GM23338 (cell line): ENCODE results near the gene LBX1. TPM values are rescaled to one million over a fixed set of nuclear protein-coding genes. Genes with fewer than 3 reads are reported as not detected.
A peak's percentile ranks its signal among the peaks of the same experiment; 100 is the strongest.

ENCODE experiments used
- ATAC-seq: fragments of 200-7000 bp; cut with Tn5 transposase; 3 replicates; pipeline ENCODE4 v1.9.1; 2020
- DNase-seq: peaks from one replicate; pipeline ENCODE4 v3.0.0-alpha.2; 2015; ENCODE audit warnings: low spot score
- H2AFZ ChIP-seq: fragments of 200-600 bp; sonication (generic); 2 replicates; pipeline ENCODE4 v1.8.0; 2016; ENCODE audit warnings: antibody characterized with exemption, mild to moderate bottlenecking, moderate library complexity
- H3F3A ChIP-seq: fragments of 200-600 bp; sonication (generic); replicated peaks from 2 replicates; pipeline ENCODE4 v1.8.0; 2017; ENCODE audit warnings: antibody characterized with exemption, mixed run types, low read depth
- H3K27ac ChIP-seq: fragments of 200-600 bp; sonication (generic); 2 replicates; pipeline ENCODE4 v1.6.1; 2016; ENCODE audit warnings: low read depth
- H3K27me3 ChIP-seq: fragments of 200-600 bp; sonication (generic); 2 replicates; pipeline ENCODE4 v1.8.0; 2016; ENCODE audit warnings: mild to moderate bottlenecking, mixed run types, moderate library complexity; ENCODE audit not compliant: insufficient read depth
- H3K36me3 ChIP-seq: fragments of 200-600 bp; sonication (generic); 2 replicates; pipeline ENCODE4 v1.8.0; 2016; ENCODE audit warnings: mild to moderate bottlenecking; ENCODE audit not compliant: insufficient read depth
- H3K4me1 ChIP-seq: fragments of 200-600 bp; sonication (generic); 2 replicates; pipeline ENCODE4 v1.8.0; 2016; ENCODE audit warnings: mild to moderate bottlenecking, moderate library complexity; ENCODE audit not compliant: insufficient read depth
- H3K4me2 ChIP-seq: fragments of 200-600 bp; sonication (generic); 2 replicates; pipeline ENCODE4 v1.7.1; 2017; ENCODE audit warnings: mixed run types
- H3K4me3 ChIP-seq: fragments of 200-600 bp; sonication (generic); 2 replicates; pipeline ENCODE4 v1.6.1; 2016; ENCODE audit warnings: mixed run types
- H3K79me2 ChIP-seq: fragments of 200-600 bp; sonication (generic); replicated peaks from 2 replicates; pipeline ENCODE4 v1.8.0; 2017; ENCODE audit warnings: mild to moderate bottlenecking; ENCODE audit not compliant: insufficient read depth
- H3K9me2 ChIP-seq: fragments of 200-600 bp; sonication (generic); 2 replicates; pipeline ENCODE4 v1.8.0; 2017; ENCODE audit not compliant: insufficient read depth
- H4K20me1 ChIP-seq: fragments of 200-600 bp; sonication (generic); replicated peaks from 2 replicates; pipeline ENCODE4 v1.8.0; 2017; ENCODE audit warnings: mild to moderate bottlenecking; ENCODE audit not compliant: insufficient read depth
- H3K27ac Mint-ChIP-seq: 2 replicates; pipeline ENCODE4 v1.8.0; 2020; ENCODE audit warnings: inconsistent platforms, mild to moderate bottlenecking, moderate library complexity, mixed read lengths
- H3K27me3 Mint-ChIP-seq: 3 replicates; pipeline ENCODE4 v1.8.0; 2022; ENCODE audit warnings: low read depth, mild to moderate bottlenecking, moderate library complexity, mixed read lengths, inconsistent platforms; ENCODE audit not compliant: insufficient read depth, poor library complexity
- H3K36me3 Mint-ChIP-seq: 3 replicates; pipeline ENCODE4 v1.8.0; 2021; ENCODE audit warnings: low read depth, mild to moderate bottlenecking, inconsistent platforms, moderate library complexity, mixed read lengths
- H3K4me1 Mint-ChIP-seq: 3 replicates; pipeline ENCODE4 v1.8.0; 2020; ENCODE audit warnings: mild to moderate bottlenecking, inconsistent platforms, mixed read lengths
- H3K4me3 Mint-ChIP-seq: 3 replicates; pipeline ENCODE4 v1.8.0; 2021; ENCODE audit warnings: moderate library complexity, mild to moderate bottlenecking, inconsistent platforms, mixed read lengths
- H3K9me3 Mint-ChIP-seq: 3 replicates; pipeline ENCODE4 v1.8.0; 2020; ENCODE audit warnings: moderate library complexity, mild to moderate bottlenecking, inconsistent platforms, mixed read lengths
- CREB1 ChIP-seq: fragments of 250-450 bp; sonication (Bioruptor Pico); IDR thresholded peaks from 2 replicates; pipeline ENCODE4 v1.5.0; 2020; ENCODE audit warnings: low read depth, mild to moderate bottlenecking, moderate library complexity
- EZH2 ChIP-seq: fragments of 200-600 bp; sonication (generic); IDR thresholded peaks from one replicate; pipeline ENCODE4 v1.8.0; 2017; ENCODE audit warnings: antibody characterized with exemption, mild to moderate bottlenecking, low read depth; ENCODE audit not compliant: unreplicated experiment
- EZH2phosphoT487 ChIP-seq: fragments of 200-600 bp; sonication (generic); IDR thresholded peaks from one replicate; pipeline ENCODE4 v1.8.1; 2018; ENCODE audit warnings: antibody characterized with exemption; ENCODE audit not compliant: unreplicated experiment
- ZNF331 ChIP-seq: fragments of 250-450 bp; sonication (Bioruptor Pico); IDR thresholded peaks from 2 replicates; pipeline ENCODE4 v1.5.0; 2020; ENCODE audit warnings: low read depth, mild to moderate bottlenecking, moderate library complexity
- polyA plus RNA-seq: library from polyadenylated mRNA; unstranded; fragments of >200 nt; fragmentation: Nextera tagmentation; extraction: Ambion mirVana; gene quantifications from 2 replicates; pipeline ENCODE4 v1.2.1, GENCODE V29; 2016
- total RNA-seq: library from RNA; depleted of rRNA; stranded (reverse); fragments of >200 nt; shearing (Covaris generic); gene quantifications from 2 replicates; pipeline ENCODE4 v1.2.3, GENCODE V29; 2014
- TF ChIP-seq, protein P1 (sequence below): fragments of 250-450 bp; sonication (Bioruptor Pico); IDR thresholded peaks from 2 replicates; pipeline ENCODE4 v1.5.0; 2020; ENCODE audit warnings: mild to moderate bottlenecking, moderate library complexity

LBX1 gene
- total and polyA plus RNA-seq, 2 experiments from 2014 or later: not detected

DNA sequence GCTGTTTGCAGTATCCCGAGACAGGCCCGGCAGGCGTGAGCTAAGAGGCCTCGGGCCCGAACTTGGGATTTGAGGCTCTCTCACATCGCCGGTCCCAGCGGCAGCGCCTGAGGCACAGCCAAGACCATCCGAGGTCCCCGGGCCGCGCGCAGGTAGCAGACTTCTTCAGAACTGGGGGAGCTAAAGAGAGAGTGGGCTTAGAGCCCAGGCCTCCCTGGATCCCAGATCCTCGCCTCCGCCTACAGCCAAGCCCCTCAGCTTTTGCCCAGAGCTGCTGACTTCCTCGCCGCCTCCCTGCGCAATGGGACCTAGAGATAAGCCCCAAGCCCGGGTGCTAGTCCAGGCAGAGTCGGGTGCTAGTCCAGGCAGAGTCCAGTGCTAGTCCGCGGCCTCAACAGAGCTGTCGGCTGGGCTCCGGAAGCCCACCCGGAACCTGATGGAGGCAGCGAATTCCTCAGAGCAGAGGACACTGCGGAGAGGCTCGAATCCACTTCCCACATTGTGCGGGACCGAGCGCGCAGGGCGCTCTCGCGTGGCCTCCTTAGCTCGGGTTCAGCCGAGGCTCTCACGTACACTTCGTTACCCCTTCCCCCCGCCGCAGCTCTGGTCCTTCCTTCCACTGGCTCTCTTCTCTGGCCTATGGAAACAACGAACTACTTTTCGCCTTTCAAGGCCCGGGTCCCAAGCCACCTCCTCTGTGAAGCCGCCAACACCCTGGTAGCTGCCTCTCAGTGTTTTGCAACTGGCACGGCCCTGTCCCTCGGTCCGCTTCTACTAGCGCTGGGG is 5.8 kb downstream of the LBX1 start (continued):
- TF ChIP-seq, protein P1, sequence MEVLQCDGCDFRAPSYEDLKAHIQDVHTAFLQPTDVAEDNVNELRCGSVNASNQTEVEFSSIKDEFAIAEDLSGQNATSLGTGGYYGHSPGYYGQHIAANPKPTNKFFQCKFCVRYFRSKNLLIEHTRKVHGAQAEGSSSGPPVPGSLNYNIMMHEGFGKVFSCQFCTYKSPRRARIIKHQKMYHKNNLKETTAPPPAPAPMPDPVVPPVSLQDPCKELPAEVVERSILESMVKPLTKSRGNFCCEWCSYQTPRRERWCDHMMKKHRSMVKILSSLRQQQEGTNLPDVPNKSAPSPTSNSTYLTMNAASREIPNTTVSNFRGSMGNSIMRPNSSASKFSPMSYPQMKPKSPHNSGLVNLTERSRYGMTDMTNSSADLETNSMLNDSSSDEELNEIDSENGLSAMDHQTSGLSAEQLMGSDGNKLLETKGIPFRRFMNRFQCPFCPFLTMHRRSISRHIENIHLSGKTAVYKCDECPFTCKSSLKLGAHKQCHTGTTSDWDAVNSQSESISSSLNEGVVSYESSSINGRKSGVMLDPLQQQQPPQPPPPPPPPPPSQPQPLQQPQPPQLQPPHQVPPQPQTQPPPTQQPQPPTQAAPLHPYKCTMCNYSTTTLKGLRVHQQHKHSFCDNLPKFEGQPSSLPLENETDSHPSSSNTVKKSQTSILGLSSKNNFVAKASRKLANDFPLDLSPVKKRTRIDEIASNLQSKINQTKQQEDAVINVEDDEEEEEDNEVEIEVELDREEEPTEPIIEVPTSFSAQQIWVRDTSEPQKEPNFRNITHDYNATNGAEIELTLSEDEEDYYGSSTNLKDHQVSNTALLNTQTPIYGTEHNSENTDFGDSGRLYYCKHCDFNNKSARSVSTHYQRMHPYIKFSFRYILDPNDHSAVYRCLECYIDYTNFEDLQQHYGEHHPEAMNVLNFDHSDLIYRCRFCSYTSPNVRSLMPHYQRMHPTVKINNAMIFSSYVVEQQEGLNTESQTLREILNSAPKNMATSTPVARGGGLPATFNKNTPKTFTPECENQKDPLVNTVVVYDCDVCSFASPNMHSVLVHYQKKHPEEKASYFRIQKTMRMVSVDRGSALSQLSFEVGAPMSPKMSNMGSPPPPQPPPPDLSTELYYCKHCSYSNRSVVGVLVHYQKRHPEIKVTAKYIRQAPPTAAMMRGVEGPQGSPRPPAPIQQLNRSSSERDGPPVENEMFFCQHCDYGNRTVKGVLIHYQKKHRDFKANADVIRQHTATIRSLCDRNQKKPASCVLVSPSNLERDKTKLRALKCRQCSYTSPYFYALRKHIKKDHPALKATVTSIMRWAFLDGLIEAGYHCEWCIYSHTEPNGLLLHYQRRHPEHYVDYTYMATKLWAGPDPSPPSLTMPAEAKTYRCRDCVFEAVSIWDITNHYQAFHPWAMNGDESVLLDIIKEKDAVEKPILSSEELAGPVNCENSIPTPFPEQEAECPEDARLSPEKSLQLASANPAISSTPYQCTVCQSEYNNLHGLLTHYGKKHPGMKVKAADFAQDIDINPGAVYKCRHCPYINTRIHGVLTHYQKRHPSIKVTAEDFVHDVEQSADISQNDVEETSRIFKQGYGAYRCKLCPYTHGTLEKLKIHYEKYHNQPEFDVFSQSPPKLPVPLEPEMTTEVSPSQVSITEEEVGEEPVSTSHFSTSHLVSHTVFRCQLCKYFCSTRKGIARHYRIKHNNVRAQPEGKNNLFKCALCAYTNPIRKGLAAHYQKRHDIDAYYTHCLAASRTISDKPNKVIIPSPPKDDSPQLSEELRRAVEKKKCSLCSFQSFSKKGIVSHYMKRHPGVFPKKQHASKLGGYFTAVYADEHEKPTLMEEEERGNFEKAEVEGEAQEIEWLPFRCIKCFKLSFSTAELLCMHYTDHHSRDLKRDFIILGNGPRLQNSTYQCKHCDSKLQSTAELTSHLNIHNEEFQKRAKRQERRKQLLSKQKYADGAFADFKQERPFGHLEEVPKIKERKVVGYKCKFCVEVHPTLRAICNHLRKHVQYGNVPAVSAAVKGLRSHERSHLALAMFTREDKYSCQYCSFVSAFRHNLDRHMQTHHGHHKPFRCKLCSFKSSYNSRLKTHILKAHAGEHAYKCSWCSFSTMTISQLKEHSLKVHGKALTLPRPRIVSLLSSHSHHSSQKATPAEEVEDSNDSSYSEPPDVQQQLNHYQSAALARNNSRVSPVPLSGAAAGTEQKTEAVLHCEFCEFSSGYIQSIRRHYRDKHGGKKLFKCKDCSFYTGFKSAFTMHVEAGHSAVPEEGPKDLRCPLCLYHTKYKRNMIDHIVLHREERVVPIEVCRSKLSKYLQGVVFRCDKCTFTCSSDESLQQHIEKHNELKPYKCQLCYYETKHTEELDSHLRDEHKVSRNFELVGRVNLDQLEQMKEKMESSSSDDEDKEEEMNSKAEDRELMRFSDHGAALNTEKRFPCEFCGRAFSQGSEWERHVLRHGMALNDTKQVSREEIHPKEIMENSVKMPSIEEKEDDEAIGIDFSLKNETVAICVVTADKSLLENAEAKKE (CRISPR knock-in tag): no peak
- no peak for TF ChIP-seq CREB1 (CRISPR knock-in tag)
- TF ChIP-seq EZH2: peak; percentile 99

DNA sequence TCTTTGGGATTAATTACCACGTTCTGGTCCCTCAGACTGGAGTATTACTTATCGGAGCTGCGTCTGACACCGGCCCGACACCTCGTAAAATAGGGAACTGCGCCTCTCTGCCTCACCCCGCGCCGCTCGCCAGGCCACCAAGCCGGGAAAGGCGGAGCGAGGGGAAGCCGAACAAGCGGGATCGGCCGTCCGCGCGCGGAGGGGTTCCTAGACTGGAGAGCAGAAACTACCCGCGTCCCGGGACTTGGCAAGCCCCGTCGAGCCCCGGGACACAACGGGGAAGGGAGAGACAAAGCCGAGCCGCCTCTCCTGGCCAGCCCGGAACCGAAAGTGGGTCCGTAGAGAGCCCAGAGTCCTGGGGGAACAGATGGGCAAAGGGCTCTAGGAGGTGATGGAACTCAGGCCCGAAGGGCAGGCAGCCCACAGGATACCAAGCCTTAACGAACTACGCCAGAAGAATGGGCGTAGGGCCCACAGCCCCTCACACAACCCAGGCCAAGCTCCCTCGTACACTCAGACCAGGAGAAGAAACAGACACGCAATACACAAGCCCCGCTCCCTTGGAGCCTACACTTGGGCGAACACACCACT is 6.5 kb downstream of the LBX1 start:
- DNase-seq: peak; percentile 49
- Histone ChIP-seq H2AFZ (no peak overlapping the region), H3K4me2 (peak overlapping the region; percentile 67; the same call in 1 of the 2 replicates), H4K20me1 (peaks cover 45% of the 10 kb centered on the region), H3K27ac (no peak overlapping the region), H3K4me3 (peak overlapping the region; percentile 30; the same call in 1 of the 2 replicates), H3K4me1 (peaks cover 32% of the 10 kb centered on the region), H3K36me3 (no peaks in the 10 kb centered on the region), H3K9me2 (no peaks in the 10 kb centered on the region), H3K79me2 (no peaks in the 10 kb centered on the region), H3K27me3 (peaks cover 100% of the 10 kb centered on the region), H3F3A (peaks cover 2% of the 10 kb centered on the region; the same call in 1 of the 2 replicates)
- Mint-ChIP-seq H3K4me1 (peaks cover 39% of the 10 kb centered on the region), H3K27me3 (peaks cover 95% of the 10 kb centered on the region), H3K36me3 (no peaks in the 10 kb centered on the region; the same call in 2 of the 3 replicates), H3K9me3 (peaks cover 10% of the 10 kb centered on the region), H3K27ac (no peak overlapping the region), H3K4me3 (peak overlapping the region; percentile 26; the same call in 1 of the 3 replicates)
- TF ChIP-seq ZNF331 (CRISPR knock-in tag) (no peak), EZH2 (peak; percentile 83), EZH2phosphoT487 (peak; percentile 78)
- ATAC-seq: no peak; the same call in 2 of the 3 replicates
